ENCODE data around the gene COLEC12. TPM values are rescaled to one million over a fixed set of nuclear protein-coding genes. Genes with fewer than 3 reads are reported as not detected.

Gene COLEC12
- total RNA-seq, 4 donors from 2014 or later, result 6.3 to 34.7 (median 19.8) TPM

GRCh38 chr18:427005-427404 is 73.5 kb downstream of the COLEC12 start:
- TF ChIP-seq POLR2A (IDR thresholded peaks at IDR 0.05) (no peak), CTCF (IDR thresholded peaks at IDR 0.05) (no peak)
- DNase-seq, result no peak
- Histone ChIP-seq H3K4me1 (peaks cover 0 to 5% of the 10 kb centered on the region in 2 donors), H3K27ac (no peak overlapping the region), H3K9me3 (no peaks in the 10 kb centered on the region), H3K4me3 (replicated peaks in 1 of 3) (no peak overlapping the region), H3K36me3 (no peaks in the 10 kb centered on the region), H3K27me3 (no peaks in the 10 kb centered on the region)
- intact Hi-C loops (cut with DNase I), result no loop called here
- WGBS, 2 donors, result 83 to 91% methylated on average over 8 of the region's 8 CpGs

DNA sequence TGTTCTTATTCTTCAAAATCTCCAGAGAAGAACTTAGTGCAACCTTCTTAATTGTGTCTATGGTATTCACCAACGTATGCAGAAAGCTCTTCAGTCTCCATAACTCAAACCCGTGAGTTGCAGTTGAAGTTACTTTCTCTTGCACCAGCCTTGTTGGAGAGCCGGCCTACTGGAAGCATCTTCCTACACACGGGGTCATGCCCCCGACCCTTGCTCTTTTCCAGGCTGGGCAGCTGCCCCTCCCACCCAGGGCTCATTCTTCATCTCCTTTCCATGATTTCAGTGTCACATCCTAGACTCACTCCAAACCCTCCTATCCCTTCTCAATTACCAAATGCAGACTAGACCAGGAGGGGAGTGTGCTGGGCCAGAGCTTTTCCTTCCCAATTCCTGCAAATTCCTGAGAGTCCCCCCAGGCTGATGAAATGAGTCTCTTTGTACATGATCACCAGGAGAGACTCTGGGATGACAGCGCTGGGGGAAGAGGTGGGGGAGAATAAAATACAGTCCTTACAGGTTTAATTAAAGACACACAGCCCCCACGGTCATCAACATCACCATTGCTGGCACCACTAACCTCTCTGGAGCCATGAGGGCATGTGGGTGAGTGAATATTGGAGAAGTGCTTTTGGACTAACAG is 75.3 kb downstream of the COLEC12 start:
- intact Hi-C loops (cut with DNase I), result no loop called here
- TF ChIP-seq POLR2A (IDR thresholded peaks at IDR 0.05) (no peak), CTCF (IDR thresholded peaks at IDR 0.05) (no peak)
- 82 to 89% methylated on average over 7 of the region's 7 CpGs for WGBS, 2 donors

DNA sequence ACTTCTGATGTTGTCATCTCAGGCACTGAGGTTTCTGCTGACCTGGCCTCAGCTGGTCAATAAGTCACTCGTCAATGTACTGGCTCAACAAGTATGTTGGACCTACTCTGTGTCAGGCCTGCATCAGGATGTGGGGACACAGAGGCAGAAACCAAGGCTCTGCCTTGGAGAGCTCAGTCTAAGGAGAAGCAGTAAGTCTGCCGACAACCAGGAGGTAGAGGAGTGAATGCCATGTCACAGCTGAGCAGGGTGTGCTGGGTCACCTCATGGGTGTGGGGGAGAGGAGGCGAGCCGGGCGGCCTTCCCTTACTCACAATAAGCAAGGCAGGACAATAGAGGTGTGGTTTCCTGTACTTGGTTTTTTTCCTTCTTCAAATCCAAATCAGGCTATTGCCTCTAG is 75.8 kb downstream of the COLEC12 start:
- Histone ChIP-seq H3K9me3 (no peaks in the 10 kb centered on the region), H3K27ac (peak overlapping the region in 1 of 3 donors; percentile 38), H3K4me1 (peaks cover 0 to 5% of the 10 kb centered on the region in 2 donors), H3K27me3 (no peaks in the 10 kb centered on the region), H3K36me3 (no peaks in the 10 kb centered on the region), H3K4me3 (replicated peaks in 1 of 3) (no peak overlapping the region)
- DNase-seq, result no peak
- 81 to 86% methylated on average over 4 to 5 of the region's 5 CpGs for WGBS, 2 donors
- TF ChIP-seq CTCF (IDR thresholded peaks at IDR 0.05), result no peak
- no peak for TF ChIP-seq POLR2A (IDR thresholded peaks at IDR 0.05)
- intact Hi-C loops (cut with DNase I), result no loop called here

More for the DNA sequence above, 75.3 kb downstream of the COLEC12 start:
- no peak overlapping the region for H3K4me3 ChIP-seq (replicated peaks in 1 of 3)
- H3K36me3 ChIP-seq, result no peaks in the 10 kb centered on the region
- H3K9me3 ChIP-seq, result no peaks in the 10 kb centered on the region
- H3K27ac ChIP-seq, result peak overlapping the region in 1 of 3 donors; percentile 38
- H3K27me3 ChIP-seq, result no peaks in the 10 kb centered on the region
- peaks cover 0 to 5% of the 10 kb centered on the region in 2 donors for H3K4me1 ChIP-seq
- no peak for DNase-seq

- Histone ChIP-seq H3K9me3 (no peaks in the 10 kb centered on the region), H3K27ac (peak overlapping the region in 1 of 3 donors; percentile 38), H3K4me3 (replicated peaks in 1 of 3) (no peak overlapping the region), H3K27me3 (no peaks in the 10 kb centered on the region), H3K36me3 (no peaks in the 10 kb centered on the region), H3K4me1 (peaks cover 0 to 5% of the 10 kb centered on the region in 2 donors)
- 84 to 85% methylated on average over 7 of the region's 7 CpGs for WGBS, 2 donors
- TF ChIP-seq CTCF (IDR thresholded peaks at IDR 0.05) (no peak), POLR2A (IDR thresholded peaks at IDR 0.05) (no peak)
- DNase-seq, result no peak
- intact Hi-C loops (cut with DNase I), result no loop called here
Observed at GRCh38 chr18:424071-424661, 76.3 kb downstream of the COLEC12 start.

DNA sequence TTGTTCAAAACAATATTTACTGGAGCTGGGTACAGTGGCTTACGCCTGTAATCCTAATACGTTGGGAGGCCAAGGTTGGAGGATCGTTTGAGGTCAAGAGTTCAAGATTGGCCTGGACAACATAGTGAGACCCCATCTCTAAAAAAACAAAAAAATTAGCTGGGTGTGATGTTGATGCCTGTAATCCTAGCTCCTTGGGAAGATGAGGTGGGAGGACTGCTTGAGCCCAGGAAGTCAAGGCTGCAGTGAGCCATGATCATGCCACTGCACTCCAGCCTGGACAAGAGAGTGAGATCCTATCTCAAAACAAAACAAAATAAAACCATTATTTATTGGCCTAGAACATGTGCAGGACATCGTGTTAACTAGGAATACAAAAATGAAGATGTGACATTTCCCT is 77.5 kb downstream of the COLEC12 start:
- 69 to 87% methylated on average over 4 of the region's 4 CpGs for WGBS, 2 donors
- no peak for TF ChIP-seq POLR2A (IDR thresholded peaks at IDR 0.05)
- TF ChIP-seq CTCF (IDR thresholded peaks at IDR 0.05), result no peak

More for the DNA sequence above, 77.5 kb downstream of the COLEC12 start:
- Histone ChIP-seq H3K9me3 (no peaks in the 10 kb centered on the region), H3K27me3 (no peaks in the 10 kb centered on the region), H3K4me3 (replicated peaks in 1 of 3) (no peak overlapping the region), H3K27ac (no peak overlapping the region), H3K36me3 (no peaks in the 10 kb centered on the region), H3K4me1 (peaks cover 0 to 5% of the 10 kb centered on the region in 2 donors)
- intact Hi-C loops (cut with DNase I), result no loop called here
- DNase-seq, result no peak

Data from thyroid gland (tissue), 4 donors.